ENCODE measurements around the gene SERPINA4. TPM values are rescaled to one million over a fixed set of nuclear protein-coding genes. Genes with fewer than 3 reads are reported as not detected.

Gene SERPINA4
- total and polyA plus RNA-seq, 9 of the 15 experiments (the other 6 are each of a cell fraction or from before 2014, with no cell fraction given): not detected

DNA sequence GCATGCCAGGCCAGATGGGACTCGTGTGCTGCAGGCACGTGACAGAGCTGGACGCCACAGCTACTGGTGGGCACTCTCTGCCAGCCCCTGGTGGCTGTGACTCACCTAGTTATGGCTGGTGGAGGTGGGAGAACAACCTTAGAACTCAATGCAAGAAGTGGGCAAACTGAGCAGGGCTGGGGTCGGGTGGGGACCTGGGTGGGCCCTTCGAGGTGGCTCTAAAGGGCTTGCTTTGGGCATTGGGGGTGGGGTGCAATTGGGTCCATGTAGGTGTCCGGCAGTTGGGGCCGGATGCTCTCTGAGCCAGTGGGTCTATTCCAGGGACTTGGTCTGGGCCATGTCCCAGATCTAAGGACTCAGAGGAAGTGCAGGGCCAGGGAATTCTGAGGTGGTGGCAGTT, 46.9 kb upstream of the SERPINA4 start (continued):
- TF ChIP-seq, protein P1, sequence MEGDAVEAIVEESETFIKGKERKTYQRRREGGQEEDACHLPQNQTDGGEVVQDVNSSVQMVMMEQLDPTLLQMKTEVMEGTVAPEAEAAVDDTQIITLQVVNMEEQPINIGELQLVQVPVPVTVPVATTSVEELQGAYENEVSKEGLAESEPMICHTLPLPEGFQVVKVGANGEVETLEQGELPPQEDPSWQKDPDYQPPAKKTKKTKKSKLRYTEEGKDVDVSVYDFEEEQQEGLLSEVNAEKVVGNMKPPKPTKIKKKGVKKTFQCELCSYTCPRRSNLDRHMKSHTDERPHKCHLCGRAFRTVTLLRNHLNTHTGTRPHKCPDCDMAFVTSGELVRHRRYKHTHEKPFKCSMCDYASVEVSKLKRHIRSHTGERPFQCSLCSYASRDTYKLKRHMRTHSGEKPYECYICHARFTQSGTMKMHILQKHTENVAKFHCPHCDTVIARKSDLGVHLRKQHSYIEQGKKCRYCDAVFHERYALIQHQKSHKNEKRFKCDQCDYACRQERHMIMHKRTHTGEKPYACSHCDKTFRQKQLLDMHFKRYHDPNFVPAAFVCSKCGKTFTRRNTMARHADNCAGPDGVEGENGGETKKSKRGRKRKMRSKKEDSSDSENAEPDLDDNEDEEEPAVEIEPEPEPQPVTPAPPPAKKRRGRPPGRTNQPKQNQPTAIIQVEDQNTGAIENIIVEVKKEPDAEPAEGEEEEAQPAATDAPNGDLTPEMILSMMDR (IDR thresholded peaks at IDR 0.05 in 2 of 3, conservative IDR thresholded peaks at IDR 0.05 in 1 of 3; ENCODE audit: insufficient read depth in 2 of 3, low read depth in 1 of 3, low read length in 3 of 3): no peak
- TF ChIP-seq ZNF347 (CRISPR knock-in tag; IDR thresholded peaks at IDR 0.05; ENCODE audit: low read depth) (no peak), SMAD1 (IDR thresholded peaks at IDR 0.05; ENCODE audit: low read depth, low read length, partially characterized antibody) (no peak), MYBL2 (IDR thresholded peaks at IDR 0.05; ENCODE audit: low read depth) (no peak), MYBL2 (CRISPR knock-in tag; IDR thresholded peaks at IDR 0.05; ENCODE audit: borderline replicate concordance) (no peak), BRD4 (IDR thresholded peaks at IDR 0.05) (no peak)
- TF ChIP-seq, protein P2, sequence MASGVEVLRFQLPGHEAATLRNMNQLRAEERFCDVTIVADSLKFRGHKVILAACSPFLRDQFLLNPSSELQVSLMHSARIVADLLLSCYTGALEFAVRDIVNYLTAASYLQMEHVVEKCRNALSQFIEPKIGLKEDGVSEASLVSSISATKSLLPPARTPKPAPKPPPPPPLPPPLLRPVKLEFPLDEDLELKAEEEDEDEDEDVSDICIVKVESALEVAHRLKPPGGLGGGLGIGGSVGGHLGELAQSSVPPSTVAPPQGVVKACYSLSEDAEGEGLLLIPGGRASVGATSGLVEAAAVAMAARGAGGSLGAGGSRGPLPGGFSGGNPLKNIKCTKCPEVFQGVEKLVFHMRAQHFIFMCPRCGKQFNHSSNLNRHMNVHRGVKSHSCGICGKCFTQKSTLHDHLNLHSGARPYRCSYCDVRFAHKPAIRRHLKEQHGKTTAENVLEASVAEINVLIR (CRISPR knock-in tag; IDR thresholded peaks at IDR 0.05): no peak
- TF ChIP-seq, protein P3, sequence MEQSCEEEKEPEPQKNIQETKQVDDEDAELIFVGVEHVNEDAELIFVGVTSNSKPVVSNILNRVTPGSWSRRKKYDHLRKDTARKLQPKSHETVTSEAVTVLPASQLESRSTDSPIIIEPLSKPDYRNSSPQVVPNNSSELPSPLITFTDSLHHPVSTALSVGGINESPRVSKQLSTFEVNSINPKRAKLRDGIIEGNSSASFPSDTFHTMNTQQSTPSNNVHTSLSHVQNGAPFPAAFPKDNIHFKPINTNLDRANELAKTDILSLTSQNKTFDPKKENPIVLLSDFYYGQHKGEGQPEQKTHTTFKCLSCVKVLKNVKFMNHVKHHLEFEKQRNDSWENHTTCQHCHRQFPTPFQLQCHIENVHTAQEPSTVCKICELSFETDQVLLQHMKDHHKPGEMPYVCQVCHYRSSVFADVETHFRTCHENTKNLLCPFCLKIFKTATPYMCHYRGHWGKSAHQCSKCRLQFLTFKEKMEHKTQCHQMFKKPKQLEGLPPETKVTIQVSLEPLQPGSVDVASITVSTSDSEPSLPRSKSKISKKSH (CRISPR knock-in tag; IDR thresholded peaks at IDR 0.05): no peak
